Measurements from ENCODE around the gene LUC7L2.
"Not testable (repeated sequence)": the region's sequence is repeated elsewhere in the genome, so short reads cannot be mapped to it uniquely, and the experiment has no call there.

LUC7L2 gene

DNA sequence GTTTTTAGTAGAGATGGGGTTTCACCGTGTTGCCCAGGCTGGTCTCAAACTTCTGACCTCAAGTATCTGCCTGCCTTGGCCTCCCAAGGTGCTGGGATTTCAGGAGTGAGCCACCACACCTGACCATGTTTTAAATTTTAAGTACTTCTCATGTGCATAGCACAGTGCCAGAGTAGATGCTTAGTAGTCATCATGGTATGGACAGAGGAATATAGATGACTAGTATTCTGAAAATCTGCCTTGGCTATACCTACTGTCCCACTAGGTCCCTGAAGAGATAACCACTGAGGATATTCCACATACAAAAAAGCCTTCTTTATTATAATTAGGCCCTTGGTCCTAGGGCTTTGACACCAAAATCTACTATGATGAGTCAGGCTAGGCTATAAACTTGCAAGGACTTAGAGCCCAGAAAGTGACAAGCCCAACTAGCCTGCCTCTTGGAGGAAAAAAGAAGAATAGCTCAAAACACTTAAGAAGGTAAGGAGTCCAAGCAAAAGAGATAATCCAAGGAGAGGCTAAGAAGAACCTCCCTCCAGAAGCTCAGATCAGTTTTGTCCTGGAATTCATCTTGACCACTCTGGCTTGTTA lies 34.0 kb downstream of the LUC7L2 start:
- DNase-seq (ENCODE audit: extremely low read depth in 1 of 2, low read depth in 1 of 2): no peak

DNA sequence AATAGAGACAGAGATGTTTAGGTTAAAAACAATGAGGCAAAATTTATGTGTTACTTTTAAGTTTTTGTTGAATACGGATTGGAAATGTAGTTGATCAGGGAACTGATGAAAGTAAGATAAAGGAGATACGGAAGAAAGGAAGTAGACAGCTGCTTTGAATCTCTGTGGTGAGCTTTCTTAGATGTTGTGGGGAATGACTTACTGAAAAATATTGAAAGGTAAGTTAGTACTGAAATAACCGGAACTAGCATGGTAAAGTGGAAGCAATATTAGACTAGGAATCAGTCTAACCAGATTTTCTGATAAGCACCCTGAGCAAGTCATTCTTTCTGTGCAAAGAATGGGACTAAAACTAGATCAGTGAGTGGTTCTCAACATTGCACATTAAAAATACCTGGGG lies 34.8 kb downstream of the LUC7L2 start:
- DNase-seq (ENCODE audit: extremely low read depth in 1 of 2, low read depth in 1 of 2): no peak

DNA sequence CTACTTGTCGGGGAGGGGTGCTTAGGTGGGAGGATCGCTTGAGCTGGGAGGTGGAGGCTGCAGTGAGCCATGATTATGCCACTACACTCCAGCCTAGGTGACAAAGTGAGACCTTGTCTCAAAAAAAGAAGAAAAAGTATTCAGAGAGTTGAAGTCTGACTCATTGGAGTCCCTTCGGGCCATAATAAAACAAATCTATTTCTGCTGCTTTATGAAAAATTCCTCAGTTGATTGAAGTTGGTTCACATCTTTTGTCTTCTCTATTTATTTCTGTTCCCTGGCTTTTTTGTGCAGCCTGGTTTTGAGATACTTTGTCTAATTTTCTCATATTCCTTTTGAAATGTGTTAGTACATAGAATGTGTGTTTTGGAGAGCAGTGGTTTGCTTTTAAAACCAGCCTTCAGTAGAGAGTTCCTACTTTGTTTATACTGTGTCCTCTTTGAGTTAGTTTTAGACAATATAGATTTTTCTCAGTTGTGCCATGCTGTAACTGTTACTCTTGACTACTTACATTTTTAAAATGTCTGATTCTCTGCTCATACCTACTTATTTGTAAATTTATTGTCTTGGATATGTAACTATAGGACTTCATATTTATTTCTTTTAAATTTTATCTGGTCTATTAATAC lies 36.7 kb downstream of the LUC7L2 start:
- no peak for DNase-seq (ENCODE audit: extremely low read depth in 1 of 2, low read depth in 1 of 2)

DNA sequence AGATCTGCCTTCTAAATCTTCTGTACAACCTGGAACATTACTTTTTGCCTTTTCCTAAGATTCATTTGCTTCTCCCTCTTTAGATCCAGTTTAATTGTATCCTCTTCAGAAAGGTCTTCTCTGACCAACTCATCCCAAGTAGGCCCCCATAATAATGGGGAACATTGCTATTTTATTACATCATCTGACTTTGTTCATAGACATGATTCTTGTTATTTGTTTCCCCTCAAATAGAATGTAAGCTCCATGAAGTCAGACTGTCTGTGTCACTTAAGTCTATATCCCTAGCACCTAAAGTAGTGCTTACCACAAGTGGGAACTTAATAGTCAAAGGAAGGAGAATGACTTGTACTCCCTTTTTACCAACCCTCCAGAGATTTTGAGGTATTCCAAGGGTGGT lies 37.5 kb downstream of the LUC7L2 start:
- DNase-seq (ENCODE audit: extremely low read depth in 1 of 2, low read depth in 1 of 2): no peak

DNA sequence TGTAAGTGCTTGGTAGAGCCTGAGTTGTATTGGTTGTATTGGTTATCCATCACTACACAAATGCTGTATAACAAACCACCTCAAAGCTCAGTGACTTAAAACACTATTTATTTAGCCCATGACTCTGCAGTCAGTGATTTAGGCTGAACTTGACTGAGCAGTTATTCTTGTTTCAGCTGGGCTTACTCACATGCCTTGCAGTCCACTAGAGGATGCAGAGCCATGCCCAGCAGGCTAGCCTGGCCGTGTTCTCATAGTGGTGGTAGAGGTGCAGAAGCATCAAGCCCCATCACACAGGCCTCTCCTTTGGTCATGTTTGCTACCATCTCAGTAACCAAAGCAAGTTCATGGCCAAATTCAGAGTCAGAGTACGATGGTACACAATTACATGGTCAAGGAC lies 43.9 kb downstream of the LUC7L2 start:
- DNase-seq (ENCODE audit: extremely low read depth in 1 of 2, low read depth in 1 of 2): no peak

DNA sequence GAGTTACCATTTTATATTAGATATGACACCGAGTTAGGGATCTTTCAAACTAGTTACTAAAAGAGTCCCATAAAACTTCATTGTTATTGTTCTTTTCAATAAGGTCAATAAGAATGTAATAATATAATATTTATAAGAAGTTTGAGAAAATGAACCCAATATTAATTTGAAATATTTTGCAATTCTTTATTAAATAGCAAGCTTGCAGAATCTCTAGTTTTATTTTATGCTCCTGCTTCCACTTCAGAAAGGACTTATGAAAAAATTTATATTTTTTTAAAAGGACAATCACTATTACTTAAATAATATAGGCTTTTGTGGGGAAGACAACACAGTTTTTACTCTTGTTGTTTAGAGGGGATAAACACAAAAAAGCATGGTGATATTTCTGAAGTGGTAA lies 47.9 kb downstream of the LUC7L2 start:
- DNase-seq (ENCODE audit: extremely low read depth in 1 of 2, low read depth in 1 of 2): no peak

DNA sequence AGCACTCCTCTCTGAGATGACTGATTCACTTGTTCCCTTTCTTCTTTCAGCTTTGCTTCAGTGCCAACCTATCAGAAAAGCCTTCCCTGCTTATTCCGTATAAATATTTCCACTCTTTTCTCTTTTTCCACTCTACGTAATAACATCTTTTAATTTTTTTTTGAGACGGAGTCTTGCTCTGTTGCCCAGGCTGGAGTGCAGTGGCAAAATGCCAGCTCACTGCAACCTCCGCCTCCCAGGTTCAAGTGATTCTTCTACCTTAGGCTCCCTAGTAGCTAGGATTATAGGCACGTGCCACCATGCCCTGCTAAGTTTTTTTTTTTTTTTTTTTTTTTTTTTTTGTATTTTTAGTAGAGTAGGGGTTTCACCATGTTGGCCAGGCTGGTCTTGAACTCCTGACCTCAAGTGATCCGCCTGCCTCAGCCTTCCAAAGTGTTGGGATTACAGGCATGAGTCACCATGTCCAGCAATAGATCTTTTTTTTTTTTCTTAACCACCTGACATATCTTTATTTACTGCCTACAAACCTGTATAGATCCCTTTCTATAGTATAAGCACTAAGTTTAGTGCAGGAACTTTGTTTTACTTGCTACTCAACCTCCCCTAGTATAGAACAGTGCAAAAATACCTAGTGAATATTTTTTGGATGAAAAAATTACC lies 55.2 kb downstream of the LUC7L2 start:
- not testable (repeated sequence) for DNase-seq (ENCODE audit: extremely low read depth in 1 of 2, low read depth in 1 of 2)

DNA sequence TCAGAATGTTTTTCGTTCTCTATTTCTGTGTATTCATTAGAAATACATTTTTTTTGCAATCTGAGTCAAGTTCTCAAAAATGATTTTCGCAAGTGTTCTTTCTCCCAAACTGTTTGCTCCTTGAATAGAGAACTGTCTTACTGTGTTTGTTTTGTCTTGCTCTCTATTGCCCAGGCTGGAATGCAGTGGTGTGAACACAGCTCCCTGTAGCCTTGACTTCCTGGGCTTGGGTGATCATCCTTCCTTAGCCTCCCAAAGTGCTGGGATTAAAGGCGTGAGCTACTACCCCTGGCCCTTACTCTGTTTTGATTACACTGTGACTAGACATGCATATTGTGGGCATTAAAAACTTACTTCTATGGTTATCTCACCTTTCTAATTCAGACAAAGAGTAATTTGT lies 56.7 kb downstream of the LUC7L2 start:
- DNase-seq (ENCODE audit: extremely low read depth in 1 of 2, low read depth in 1 of 2): no peak

DNA sequence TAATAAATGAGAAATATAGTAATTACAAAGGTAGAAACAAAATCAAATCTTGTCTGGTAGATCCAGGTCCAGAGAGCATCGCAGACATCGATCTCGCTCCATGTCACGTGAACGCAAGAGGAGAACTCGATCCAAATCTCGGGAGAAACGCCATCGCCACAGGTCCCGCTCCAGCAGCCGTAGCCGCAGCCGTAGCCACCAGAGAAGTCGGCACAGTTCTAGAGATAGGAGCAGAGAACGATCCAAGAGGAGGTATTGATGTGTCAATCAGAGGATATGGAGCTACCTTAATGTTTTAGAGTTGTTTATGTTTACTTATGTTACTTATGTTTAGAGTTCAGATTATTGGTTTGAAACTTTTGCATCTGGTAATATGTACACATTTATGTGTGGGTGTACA lies 57.8 kb downstream of the LUC7L2 start:
- DNase-seq (ENCODE audit: extremely low read depth in 1 of 2, low read depth in 1 of 2): no peak

DNA sequence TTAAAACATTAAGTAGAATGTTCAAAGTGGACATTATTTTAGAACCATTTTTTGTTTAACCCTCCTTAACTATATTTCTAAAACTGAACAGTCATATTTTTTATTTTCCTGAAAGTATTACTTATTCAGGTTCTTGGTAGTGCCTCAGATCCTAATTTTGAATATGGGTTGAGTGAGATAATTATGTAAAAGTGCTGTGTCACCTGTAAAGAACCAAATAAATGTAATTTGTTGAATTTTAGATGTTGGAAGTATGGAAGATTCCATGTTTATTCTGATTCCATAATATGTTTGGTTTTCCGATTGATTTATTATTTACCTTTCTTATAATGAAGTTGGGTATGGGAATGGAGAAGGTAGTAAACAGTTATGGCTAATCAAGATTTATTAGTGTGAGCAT lies 61.4 kb downstream of the LUC7L2 start:
- DNase-seq (ENCODE audit: extremely low read depth in 1 of 2, low read depth in 1 of 2): no peak

DNA sequence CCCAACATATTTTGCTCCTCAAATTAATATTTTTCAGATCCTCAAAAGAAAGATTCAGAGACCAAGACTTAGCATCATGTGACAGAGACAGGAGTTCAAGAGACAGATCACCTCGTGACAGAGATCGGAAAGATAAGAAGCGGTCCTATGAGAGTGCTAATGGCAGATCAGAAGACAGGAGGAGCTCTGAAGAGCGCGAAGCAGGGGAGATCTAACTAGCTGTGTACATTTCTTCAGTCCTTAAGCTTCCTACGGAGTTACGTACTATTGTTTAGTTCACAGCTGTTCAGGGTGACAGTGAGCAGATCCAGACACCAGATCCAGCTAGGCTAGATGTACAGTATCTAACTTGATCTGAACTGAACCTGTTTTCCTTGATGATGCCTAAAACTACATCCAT lies 62.4 kb downstream of the LUC7L2 start:
- no peak for DNase-seq (ENCODE audit: extremely low read depth in 1 of 2, low read depth in 1 of 2)

DNA sequence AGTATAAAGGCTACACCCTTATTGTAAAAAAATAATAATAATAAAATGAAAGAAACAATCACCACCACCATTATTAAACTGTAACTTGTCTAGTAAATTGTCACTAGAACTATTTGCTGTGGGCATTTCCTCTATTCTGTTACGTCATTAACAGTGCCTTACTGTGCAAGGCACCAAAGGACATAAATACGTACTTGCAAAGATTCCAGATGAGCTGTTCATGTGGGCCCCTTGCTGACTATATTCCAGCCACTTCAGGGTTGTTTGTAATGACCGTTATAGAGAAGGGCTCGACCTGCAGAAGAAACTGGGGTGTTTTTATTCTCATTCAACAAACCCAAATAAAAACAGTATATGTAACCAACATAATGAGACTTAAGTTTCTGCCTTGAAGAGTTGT lies 63.4 kb downstream of the LUC7L2 start:
- no peak for DNase-seq (ENCODE audit: extremely low read depth in 1 of 2, low read depth in 1 of 2)

DNA sequence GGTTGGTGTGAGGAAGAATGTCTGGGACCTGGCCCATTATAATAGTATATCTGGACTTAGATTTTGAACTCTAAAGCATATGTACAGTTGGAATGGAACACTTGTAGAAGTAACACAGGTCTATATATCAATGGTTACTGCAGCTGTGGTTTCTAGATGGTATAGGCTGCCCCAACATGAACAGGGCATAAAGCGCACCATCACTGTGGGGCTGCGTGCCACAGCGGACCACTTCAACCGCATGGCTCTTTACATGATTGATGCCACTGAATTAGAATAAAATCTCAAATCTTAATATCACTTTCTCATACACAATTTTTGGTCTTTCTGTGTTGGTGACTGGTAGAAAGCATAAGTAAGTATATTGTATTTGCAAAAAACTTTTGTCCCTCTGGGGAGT lies 64.3 kb downstream of the LUC7L2 start:
- DNase-seq (ENCODE audit: extremely low read depth in 1 of 2, low read depth in 1 of 2): no peak

DNA sequence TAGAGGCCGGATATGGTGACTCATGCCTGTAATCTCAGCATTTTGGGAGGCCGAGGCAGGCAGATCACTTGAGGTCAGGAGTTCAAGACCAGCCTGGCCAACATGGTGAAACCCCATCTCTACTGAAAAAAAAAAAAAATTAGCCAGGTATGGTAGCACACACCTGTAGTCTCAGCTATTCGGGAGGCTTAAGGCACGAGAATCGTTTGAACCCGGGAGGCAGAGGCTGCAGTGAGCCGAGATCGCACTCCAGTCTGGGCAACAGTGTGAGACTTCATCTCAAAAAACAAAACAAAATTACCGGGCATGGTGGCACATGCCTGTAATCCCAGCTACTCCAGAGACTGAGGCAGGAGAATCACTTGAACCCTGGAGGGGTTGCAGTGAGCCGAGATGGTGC lies 66.0 kb downstream of the LUC7L2 start:
- not testable (repeated sequence) for DNase-seq (ENCODE audit: extremely low read depth in 1 of 2, low read depth in 1 of 2)

DNA sequence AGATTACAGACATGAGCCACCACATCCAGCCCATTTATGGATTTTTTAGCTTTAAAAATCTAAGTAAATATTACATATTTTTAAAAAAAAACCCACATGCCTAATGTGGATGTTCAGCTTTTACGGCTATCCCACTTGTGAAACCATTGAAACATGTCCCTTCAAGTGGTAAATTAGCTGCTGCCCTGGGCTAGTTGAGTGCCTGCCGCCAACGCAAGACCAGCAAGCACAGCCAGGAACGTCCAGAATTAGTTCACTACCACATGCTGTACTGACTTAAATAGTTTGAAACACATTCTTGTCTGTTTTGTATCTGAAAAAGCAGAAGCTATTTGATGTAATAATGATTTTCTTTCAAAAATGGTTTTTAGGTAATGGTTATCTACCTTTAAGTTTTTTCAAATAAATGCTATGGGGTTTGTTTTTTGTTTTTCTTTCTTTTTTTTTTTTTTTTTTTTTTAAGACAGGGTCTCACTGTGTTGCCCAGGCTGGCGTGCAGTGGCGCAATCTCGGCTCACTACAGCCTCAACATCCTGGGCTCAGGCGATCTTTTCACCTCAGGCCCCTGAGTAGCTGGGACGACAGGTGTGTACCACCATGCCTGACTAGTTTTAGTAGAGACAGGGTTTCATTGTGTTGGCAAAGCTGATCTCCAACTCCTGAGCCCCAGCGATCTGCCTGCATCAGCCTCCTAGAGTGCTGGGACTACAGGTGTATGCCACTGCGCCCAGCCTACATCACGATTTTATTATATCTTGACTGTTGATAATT lies 66.7 kb downstream of the LUC7L2 start:
- no peak for DNase-seq (ENCODE audit: extremely low read depth in 1 of 2, low read depth in 1 of 2)

DNA sequence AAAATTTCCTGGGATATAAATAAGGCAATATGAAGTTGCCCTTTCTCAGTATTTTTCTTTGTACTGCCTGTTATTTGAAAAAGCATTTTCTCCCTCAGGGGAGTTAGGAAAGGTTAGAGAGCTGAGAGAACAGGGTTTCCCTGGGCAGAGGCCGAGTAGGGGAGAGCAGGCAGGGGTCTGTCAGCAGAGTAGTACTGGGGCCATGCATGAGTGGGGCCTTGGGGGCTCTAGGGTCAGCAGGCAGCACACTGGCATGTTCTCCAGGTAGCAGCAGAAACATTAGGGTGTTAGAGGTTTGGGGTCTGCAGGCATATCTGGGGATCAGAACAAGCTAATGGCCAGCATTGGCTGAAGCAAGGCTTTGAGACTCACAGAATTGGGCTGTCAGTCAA lies 67.3 kb downstream of the LUC7L2 start:
- DNase-seq (ENCODE audit: extremely low read depth in 1 of 2, low read depth in 1 of 2): no peak

DNA sequence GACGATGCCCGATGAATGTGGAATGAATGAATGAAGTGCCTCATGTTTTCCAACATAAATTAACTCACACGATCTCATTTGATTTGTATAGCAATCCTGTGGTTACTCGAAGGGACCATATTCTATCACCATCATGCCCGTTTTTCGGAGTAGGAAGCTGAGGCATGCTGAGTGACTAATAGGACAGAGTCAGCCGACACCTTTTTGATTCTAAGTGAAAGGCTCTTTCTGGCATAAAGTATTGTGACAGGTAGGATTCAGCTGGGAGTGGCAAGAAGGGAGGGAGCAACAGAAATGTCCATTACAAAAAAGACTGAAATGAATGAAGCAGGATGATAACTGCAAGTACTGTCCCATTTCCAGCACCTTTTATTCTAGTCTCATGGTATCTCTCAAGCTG lies 68.1 kb downstream of the LUC7L2 start:
- no peak for DNase-seq (ENCODE audit: extremely low read depth in 1 of 2, low read depth in 1 of 2)

DNA sequence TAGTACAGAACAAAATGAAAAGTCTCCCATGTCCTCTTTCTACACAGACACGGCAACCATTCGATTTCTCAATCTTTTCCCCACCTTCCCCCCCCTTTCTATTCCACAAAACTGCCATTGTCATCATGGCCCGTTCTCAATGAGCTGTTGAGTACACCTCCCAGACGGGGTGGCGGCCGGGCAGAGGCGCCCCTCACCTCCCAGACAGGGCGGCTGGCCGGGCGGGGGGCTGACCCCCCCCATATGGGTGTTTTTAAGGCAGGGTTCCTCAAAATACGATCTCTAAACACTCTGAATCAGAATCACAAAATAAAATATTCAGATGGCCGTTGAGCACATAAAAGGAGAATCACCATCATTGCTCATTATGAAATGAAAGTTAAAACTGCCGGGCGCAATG lies 70.0 kb downstream of the LUC7L2 start:
- not testable (repeated sequence) for DNase-seq (ENCODE audit: extremely low read depth in 1 of 2, low read depth in 1 of 2)

DNA sequence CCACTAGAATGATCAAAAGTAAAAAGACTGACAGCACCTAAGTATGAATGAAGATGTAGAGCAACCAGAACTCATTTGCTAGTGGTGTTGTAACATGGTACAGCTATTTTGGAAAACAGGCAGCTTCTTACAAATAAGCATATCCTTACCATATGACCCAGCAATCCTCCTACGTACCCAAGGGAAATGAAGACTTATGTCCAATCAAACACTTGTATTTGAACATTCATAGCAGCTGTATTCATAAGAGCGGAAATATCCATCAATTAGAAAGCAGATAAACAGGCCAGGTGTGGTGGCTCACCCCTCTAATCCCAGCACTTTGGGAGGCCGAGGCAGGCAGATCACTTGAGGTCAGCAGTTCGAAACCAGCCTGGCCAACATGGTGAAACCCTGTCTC lies 70.7 kb downstream of the LUC7L2 start:
- no peak for DNase-seq (ENCODE audit: extremely low read depth in 1 of 2, low read depth in 1 of 2)

DNA sequence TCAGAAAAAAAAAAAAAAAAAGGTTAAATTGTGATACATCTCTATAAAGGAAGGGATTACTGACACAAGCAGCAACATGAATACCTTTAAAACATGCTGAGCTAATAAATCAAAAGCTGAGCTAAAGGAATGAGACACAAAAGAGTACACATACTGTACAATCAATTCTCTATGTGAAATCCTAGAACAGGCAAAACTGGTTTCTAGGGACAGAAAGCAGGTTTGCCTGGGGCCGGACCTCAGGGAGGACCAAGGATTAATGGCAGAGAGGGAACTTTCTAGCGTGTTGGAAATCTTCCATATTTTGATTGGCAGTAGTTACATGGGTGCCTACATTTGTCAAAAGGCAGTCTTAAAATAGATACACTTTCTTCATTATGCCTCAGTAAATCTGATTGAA lies 71.3 kb downstream of the LUC7L2 start:
- no peak for DNase-seq (ENCODE audit: extremely low read depth in 1 of 2, low read depth in 1 of 2)

DNA sequence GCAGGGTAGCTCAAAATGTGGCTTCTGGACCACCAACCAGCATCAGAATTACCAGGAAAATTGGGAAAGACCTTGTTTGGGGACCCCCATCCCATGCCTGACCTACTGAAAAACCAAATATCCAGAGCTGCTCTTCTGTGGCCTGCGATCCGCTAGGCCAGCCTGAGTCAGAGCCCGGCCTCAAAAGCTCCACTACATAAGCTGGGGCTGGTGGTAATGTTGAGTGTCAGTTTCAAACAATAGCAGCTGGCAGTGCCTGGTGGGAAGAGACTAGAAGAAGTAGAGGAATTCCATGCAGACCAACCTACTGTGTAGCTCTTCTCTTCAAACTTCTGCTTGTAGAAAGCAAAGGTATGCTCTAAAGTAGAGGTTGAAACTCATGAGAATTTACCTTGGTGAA lies 71.8 kb downstream of the LUC7L2 start:
- DNase-seq (ENCODE audit: extremely low read depth in 1 of 2, low read depth in 1 of 2): no peak

DNA sequence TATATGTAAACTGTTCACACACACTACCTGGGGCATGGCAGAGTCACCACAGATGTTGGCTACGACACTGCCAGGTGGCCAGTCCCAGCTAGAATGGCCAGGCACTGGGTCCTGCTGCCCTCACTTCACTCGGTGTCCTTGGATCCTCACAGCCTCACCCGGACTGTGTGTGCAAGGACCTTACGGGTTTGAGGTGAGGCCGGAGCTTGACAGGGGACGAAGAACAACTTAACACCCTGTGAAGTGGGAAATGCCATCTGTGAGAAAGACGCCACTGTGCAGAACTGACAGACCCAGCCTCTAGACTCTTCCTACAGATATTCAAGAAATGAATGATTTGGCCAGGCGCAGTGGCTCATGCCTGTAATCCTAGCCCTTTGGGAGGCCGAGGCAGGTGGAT lies 77.1 kb downstream of the LUC7L2 start:
- no peak for DNase-seq (ENCODE audit: extremely low read depth in 1 of 2, low read depth in 1 of 2)

Measured in activated CD8-positive, alpha-beta memory T cell treated with anti-CD3 and anti-CD28 coated beads for 1 hour (primary cell).